Measurements from ENCODE around the gene HOXC9. TPM values are rescaled to one million over a fixed set of nuclear protein-coding genes. Genes with fewer than 3 reads are reported as not detected.

Gene HOXC9
- total and polyA plus RNA-seq, 2 of the 8 experiments (the other 6 are each of a cell fraction or from before 2014, with no cell fraction given) = not detected

DNA sequence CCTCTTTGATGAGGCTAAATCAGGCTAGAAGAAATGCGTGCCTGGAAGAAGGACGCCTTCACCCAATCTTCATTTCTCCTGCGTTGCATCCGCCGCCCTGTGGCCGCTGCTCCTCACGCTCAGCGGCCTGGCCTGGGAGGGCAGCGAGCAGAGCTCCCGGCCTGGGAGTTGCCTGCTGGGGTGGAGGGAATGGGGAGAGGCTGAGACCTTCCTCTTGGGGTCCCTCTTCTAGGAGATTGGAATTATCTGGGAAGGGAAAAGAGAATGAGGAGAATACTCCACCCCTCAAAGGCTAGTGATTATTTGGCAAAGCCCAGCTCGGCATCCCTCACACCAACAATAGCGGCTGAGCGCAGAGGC lies 47.6 kb upstream of the HOXC9 start (continued):
- TF ChIP-seq MAFK (IDR thresholded peaks at IDR 0.05; ENCODE audit: low read depth, low read length) (no peak), GABPA (IDR thresholded peaks at IDR 0.05; ENCODE audit: borderline replicate concordance, insufficient read depth, low read length) (no peak), EZH2 (IDR thresholded peaks at IDR 0.05; ENCODE audit: low read depth, low read length, severe bottlenecking) (peak; percentile 53), NRF1 (IDR thresholded peaks at IDR 0.05; ENCODE audit: low read depth, low read length) (no peak), E2F6 (IDR thresholded peaks at IDR 0.05) (no peak), HDAC2 (IDR thresholded peaks at IDR 0.05; ENCODE audit: borderline replicate concordance in 1 of 2, low read depth in 2 of 2, low read length in 2 of 2) (no peak)
